HG03575 (cell line): ENCODE measurements around the gene FICD.
"Not testable (repeated sequence)": the region's sequence is repeated elsewhere in the genome, so short reads cannot be mapped to it uniquely, and the experiment has no call there.

Experiments
- ATAC-seq: cut with Tn5 transposase; IDR thresholded peaks from one replicate; pipeline ENCODE4 v1.9.1; 2021; ENCODE audit not compliant: unreplicated experiment, insufficient number of reproducible peaks, low FRiP score; ENCODE audit errors: extremely low read depth

The FICD gene

DNA sequence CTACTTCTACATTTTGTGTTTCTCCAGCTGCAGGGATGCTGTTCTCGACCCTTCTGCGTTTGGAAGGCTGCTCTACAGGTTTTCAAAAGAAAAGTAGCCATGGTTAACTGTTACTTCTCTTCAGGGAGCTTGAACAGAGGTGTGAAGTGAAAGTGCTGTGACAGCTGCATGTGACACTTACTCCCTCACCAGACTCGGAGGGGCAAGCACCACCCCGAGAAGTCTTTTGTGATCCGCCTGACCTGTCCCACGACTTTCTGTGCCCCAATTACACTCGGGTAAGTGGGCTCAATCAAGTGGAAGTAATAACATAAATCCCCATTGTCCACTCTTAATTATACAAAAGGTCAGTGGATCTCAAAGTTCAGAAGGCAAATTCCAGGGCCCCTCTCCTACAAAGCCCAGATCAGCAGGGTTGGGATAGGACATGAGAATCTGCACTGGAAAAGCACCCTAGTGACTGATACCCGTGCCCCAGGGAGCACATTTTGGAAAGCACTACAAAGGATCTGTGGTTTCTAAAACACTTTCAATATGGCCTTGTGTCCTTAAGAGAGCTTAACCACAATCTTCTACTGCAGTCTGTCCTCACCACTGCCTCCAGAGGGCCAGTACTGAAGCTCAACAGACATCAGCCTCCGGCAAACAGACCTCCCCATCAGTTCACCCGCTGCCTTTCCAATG lies 11.5 kb downstream of the FICD start:
- no peak for ATAC-seq

DNA sequence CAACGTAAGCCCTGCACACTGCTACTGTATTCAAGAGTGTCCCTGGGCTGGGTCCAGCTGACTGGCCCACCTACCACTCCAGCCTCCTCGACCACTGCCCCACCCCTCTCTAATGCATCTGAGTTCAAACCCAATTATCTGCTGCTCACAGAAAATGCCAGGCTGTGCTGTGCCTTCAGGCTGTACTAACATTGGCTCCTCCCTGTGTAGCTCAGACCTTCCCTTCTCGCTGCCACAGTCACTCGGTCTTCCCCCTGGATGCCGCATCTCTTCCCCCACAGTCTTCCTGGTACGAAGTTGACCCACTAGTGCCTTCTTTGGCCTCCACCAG lies 12.1 kb downstream of the FICD start:
- no peak for ATAC-seq

GRCh38 chr12:108530161-108530560 lies 15.1 kb downstream of the FICD start:
- ATAC-seq: no peak

- ATAC-seq: no peak
Measured at GRCh38 chr12:108531929-108532848, 17.1 kb downstream of the FICD start.

DNA sequence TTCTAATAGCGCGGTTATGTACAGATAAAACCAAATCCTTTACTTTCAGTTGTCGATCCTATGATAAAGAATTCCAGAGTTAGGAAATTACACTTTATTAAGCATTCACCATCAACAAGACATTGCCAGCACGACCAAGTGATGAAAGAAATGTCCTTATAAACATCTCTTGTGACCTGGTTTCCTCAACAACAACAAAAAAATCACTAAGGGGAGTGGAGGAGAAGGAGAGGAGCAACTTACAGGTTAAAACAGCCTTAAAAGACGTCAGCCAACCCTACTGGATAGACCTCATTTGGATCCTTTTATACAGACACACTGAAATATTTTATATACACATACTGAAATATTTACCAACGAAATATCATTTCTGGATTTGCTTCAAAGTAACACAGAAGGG lies 23.1 kb downstream of the FICD start:
- no peak for ATAC-seq

DNA sequence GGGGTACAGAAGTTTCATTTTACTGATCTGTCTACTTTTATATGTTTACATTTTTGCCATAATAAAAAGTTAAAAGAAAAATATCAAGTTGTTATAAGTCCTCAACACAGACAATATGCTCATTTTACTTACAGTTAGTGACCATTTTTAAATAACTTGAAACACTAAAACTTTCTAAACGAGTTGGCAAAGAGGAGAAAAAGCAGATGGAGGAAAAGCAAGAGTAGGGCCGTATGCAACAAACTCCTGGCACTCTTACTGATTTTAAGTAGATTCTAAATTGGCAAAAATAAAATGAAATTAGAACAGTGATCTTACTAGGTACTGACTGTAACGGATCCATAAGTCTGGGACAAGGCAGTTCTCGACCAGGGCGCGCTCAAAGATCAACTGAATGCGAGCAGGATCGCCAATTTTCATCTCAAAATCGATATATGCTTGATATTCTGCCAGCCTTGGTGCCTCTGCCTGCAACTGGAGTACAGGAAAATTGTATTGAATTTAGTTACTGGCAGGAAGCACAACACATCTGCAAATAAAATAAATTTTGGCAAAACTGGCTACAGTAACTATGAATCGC lies 23.6 kb downstream of the FICD start:
- ATAC-seq: no peak

GRCh38 chr12:108542320-108542719 lies 27.2 kb downstream of the FICD start:
- no peak for ATAC-seq

GRCh38 chr12:108543652-108544051 lies 28.6 kb downstream of the FICD start:
- no peak for ATAC-seq

GRCh38 chr12:108547686-108548085 lies 32.6 kb downstream of the FICD start:
- ATAC-seq: no peak

DNA sequence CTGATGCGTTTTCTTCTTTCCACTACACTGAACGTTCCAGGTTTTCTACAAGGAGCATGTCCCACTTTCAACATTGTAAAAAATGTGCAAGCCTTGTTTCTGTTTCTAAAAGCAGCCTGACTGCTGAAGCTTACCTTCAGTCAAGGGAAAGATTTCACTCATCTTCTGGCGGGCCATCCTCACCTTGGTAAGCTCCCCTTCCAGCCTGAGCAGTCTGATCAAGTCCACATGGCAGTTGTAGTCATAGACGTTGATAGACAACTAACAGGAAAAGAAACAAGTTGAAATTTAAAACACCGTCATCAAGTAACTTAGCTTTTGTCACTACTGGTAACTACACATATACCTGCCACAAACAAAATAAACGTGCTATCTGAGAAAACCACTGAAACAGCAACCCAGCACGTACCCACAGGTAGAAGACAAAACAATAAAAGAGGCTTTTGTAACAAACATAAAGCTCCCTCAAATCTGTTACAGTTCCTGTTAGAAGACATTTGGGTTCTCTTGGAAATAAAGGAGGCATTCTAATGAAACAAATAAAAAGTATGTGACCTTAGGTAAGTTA lies 34.0 kb downstream of the FICD start:
- no peak for ATAC-seq

- ATAC-seq: no peak
Measured at GRCh38 chr12:108551535-108551934, 36.5 kb downstream of the FICD start.

DNA sequence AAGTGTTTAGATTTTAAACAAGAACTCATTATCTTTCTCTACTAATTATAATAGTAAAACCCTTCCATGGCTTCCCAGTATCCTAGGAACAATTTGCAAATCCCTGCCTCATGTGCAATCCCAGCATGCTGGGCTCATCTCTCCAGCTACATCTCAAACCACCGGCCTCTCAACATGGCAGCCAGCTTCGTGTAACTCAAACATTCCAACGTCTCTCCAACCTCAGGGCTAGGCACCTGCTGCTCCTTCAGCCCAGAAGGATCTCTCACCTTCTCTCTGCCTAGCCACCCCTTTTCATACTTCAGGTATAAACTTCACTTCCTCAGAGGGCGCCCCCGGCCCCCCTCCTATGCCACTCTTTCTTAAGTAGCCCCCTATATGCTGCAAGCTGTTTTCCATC lies 38.7 kb downstream of the FICD start:
- no peak for ATAC-seq

GRCh38 chr12:108555383-108555782 lies 40.3 kb downstream of the FICD start:
- ATAC-seq: not testable (repeated sequence)

DNA sequence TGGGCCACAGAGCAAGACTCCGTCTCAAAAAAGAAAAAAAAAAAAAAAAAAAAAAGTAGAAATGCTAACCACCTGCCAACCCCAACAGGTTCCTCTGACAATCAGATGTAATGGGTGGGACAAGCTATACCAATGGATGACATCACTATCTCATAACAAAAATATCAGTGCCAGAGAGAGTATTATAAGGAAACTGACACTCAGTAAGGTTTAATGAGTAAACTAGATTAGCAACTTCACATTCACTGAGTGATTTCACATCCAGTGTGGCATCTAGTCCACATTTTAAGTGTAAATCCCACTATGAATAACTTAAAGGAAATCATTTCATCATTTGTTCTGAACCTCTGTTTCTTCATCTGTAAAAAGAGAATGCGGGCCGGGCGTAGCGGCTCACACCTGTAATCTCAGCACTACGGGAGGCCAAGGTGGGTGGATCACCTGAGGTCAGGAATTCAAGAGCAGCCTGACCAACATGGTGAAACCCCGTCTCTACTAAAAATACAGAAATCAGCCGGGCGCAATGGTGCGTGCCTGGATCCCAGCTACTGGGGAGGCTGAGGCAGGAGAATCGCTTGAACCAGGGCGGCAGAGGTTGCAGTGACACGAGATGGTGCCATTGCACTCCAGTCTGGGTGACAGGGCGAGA lies 44.1 kb downstream of the FICD start:
- no peak for ATAC-seq

DNA sequence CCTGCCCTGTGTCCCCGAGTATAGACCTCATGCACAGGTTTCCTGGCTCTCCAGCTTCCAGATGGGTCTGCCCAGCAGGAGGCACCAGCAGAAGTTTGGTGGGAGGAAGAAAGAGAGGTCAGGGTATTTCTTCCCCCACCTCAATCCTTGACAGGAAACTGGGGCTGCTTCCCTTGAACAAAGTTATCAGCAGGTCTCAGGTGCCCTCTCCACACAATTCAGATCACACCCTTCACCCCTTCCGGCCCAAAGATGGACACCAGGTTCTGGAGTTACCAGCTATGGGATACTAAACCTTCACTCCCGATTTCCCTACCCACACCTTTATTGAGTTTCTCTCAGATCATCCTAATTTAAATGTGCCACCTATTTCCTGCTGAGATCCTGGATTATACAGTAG lies 44.7 kb downstream of the FICD start:
- no peak for ATAC-seq

GRCh38 chr12:108560321-108560721 lies 45.2 kb downstream of the FICD start:
- ATAC-seq: no peak

DNA sequence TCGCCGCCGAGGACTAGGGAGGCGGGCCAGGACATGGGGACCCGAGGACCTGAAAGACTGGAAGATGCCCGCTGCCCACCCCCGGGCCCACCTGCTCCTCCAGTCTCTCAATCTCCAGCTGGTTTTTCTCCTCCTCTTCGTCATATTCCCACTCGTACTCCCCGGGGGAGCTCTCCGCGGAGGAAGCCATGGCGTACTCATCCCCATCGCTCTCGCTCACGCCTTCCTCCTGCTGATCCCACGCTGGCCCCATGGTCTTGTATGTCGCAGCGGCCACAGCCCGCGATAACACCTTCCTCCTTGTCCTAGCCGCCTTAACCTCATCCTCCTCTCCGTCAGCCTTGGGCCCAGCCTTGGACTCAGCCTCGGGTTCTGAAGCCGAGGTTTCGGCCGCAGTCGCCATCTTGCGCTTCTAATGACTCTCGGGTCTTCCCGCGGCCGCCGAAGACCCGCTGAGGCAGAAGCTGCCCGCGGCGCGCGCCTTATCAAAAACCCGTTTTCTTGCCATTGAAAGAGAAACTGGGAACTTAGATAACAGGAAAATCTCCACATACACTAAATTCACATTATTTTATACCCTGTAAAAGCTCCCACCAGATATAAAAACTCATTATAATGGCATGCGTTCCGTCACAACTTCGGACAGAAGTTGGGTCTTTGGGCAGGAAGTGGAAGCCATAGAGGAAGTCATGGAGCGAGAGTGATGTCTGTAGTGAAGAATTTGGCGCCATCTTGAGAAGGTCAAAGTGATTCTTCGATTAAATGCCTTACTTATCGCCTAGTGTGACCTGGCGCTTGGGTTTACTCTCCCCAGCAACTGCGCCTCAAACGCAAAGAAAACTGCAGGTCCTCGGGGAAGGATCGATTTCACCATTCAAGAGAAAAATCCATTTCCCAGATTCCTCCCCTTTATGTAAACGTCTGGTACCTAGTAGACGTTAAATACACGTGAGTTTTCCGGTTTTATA lies 46.0 kb downstream of the FICD start, which contains the start of gene SART3:
Gene SART3 (minus strand): TSS at position 422 of the 968 bp plus-strand sequence. CDS start 19 bp downstream, at position 403.
- no peak for ATAC-seq

GRCh38 chr12:108561852-108562347 lies 46.8 kb downstream of the FICD start:
- ATAC-seq: no peak
